HL-60 (cell line): ENCODE measurements around the gene ACTN4.

Experiments used
- GABPA ChIP-seq: IDR thresholded peaks from 2 replicates; pipeline ENCODE4 v1.6.1; 2012; ENCODE audit warnings: low read depth
- POLR2AphosphoS5 ChIP-seq: IDR thresholded peaks from 2 replicates; pipeline ENCODE4 v1.6.1; 2012; ENCODE audit warnings: low read depth
- TF ChIP-seq, protein P1 (sequence below): IDR thresholded peaks from one replicate; pipeline ENCODE4 v1.5.1; 2011; ENCODE audit warnings: low read length, control low read depth, inconsistent platforms; ENCODE audit not compliant: insufficient read depth
- TF ChIP-seq, protein P2 (sequence below): IDR thresholded peaks from 2 replicates; pipeline ENCODE4 v1.6.1; 2012; ENCODE audit warnings: low read depth; ENCODE audit not compliant: insufficient replicate concordance

DNA sequence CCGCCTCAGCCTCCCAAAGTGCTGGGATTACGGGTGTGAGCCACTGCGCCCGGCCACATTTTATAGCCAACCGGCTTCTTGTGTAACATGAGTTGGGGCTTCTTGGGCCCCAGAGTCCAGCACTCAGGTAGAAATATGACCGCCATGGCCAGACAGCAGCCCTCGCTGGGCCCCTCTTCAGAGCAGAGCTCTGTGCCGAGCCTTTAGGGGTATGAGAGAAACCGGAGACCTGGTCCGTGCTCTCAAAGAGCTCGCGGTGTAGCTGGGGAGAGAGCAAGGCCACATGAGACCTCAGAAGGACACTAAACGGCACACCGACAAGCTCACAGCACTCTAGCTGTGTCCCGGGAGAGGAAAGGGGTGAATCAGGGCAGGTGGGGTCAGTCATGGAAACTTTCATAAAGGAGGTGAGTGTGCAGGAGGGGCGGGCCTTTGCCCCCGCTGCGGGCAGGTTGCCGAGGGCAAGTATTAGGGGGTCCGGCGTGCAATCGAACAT lies 15.8 kb downstream of the ACTN4 start:
- TF ChIP-seq POLR2AphosphoS5 (no peak), GABPA (no peak)
- TF ChIP-seq, protein P1, sequence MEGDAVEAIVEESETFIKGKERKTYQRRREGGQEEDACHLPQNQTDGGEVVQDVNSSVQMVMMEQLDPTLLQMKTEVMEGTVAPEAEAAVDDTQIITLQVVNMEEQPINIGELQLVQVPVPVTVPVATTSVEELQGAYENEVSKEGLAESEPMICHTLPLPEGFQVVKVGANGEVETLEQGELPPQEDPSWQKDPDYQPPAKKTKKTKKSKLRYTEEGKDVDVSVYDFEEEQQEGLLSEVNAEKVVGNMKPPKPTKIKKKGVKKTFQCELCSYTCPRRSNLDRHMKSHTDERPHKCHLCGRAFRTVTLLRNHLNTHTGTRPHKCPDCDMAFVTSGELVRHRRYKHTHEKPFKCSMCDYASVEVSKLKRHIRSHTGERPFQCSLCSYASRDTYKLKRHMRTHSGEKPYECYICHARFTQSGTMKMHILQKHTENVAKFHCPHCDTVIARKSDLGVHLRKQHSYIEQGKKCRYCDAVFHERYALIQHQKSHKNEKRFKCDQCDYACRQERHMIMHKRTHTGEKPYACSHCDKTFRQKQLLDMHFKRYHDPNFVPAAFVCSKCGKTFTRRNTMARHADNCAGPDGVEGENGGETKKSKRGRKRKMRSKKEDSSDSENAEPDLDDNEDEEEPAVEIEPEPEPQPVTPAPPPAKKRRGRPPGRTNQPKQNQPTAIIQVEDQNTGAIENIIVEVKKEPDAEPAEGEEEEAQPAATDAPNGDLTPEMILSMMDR, result no peak
- TF ChIP-seq, protein P2, sequence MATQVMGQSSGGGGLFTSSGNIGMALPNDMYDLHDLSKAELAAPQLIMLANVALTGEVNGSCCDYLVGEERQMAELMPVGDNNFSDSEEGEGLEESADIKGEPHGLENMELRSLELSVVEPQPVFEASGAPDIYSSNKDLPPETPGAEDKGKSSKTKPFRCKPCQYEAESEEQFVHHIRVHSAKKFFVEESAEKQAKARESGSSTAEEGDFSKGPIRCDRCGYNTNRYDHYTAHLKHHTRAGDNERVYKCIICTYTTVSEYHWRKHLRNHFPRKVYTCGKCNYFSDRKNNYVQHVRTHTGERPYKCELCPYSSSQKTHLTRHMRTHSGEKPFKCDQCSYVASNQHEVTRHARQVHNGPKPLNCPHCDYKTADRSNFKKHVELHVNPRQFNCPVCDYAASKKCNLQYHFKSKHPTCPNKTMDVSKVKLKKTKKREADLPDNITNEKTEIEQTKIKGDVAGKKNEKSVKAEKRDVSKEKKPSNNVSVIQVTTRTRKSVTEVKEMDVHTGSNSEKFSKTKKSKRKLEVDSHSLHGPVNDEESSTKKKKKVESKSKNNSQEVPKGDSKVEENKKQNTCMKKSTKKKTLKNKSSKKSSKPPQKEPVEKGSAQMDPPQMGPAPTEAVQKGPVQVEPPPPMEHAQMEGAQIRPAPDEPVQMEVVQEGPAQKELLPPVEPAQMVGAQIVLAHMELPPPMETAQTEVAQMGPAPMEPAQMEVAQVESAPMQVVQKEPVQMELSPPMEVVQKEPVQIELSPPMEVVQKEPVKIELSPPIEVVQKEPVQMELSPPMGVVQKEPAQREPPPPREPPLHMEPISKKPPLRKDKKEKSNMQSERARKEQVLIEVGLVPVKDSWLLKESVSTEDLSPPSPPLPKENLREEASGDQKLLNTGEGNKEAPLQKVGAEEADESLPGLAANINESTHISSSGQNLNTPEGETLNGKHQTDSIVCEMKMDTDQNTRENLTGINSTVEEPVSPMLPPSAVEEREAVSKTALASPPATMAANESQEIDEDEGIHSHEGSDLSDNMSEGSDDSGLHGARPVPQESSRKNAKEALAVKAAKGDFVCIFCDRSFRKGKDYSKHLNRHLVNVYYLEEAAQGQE, result no peak
